ENCODE results near the gene CYB561D1. TPM values are rescaled to one million over a fixed set of nuclear protein-coding genes. Genes with fewer than 3 reads are reported as not detected.
"Not testable (repeated sequence)": the region's sequence is repeated elsewhere in the genome, so short reads cannot be mapped to it uniquely, and the experiment has no call there.

Gene CYB561D1
- 10 to 100 TPM; 10.5 to 11.3 TPM for total RNA-seq
- long read RNA-seq, donor 1, partial matches to known transcripts, result 0 of 5 reads
- long read RNA-seq, donor 1, other reads (novel, unspliced or antisense), result 3 of 5 reads
- long read RNA-seq, donor 2, partial matches to known transcripts, result 0 of 3 reads
- long read RNA-seq, donor 2, other reads (novel, unspliced or antisense), result 3 of 3 reads

- peak; percentile 96 for DNase-seq (ENCODE audit: low spot score)
- intact Hi-C loops (cut with DNase I), result no loop called here
Observed at GRCh38 chr1:109493805-109494539, at the start of gene CYB561D1. CYB561D1 (plus strand) TSS chr1:109494094; CDS start chr1:109494140, 46 bp downstream.

GRCh38 chr1:109444346-109444745 is 49.5 kb upstream of the CYB561D1 start:
- intact Hi-C loops (cut with DNase I), result no loop called here
- DNase-seq (ENCODE audit: low spot score), result no peak

- DNase-seq (ENCODE audit: low spot score); intact Hi-C loops (cut with DNase I): not testable (repeated sequence)
Observed at GRCh38 chr1:109445949-109446695, 47.8 kb upstream of the CYB561D1 start.

GRCh38 chr1:109447524-109447923 is 46.4 kb upstream of the CYB561D1 start:
- no peak for DNase-seq (ENCODE audit: low spot score)
- intact Hi-C loops (cut with DNase I), result no loop called here

GRCh38 chr1:109454497-109455133 is 39.3 kb upstream of the CYB561D1 start:
- intact Hi-C loops (cut with DNase I), result no loop called here
- no peak for DNase-seq (ENCODE audit: low spot score)

- DNase-seq (ENCODE audit: low spot score), result no peak
- intact Hi-C loops (cut with DNase I), result no loop called here
Observed at GRCh38 chr1:109457819-109458218, 36.1 kb upstream of the CYB561D1 start.

- intact Hi-C loops (cut with DNase I), result no loop called here
- DNase-seq (ENCODE audit: low spot score), result no peak
Observed at GRCh38 chr1:109466125-109466451, 27.8 kb upstream of the CYB561D1 start.

- intact Hi-C loops (cut with DNase I), result no loop called here
- no peak for DNase-seq (ENCODE audit: low spot score)
Observed at GRCh38 chr1:109466452-109467300, 27.2 kb upstream of the CYB561D1 start, which contains the start of gene SYPL2. SYPL2 (plus strand) TSS chr1:109466546; CDS start chr1:109466844, 298 bp downstream.

GRCh38 chr1:109467301-109467777 is 26.6 kb upstream of the CYB561D1 start:
- DNase-seq (ENCODE audit: low spot score), result no peak
- intact Hi-C loops (cut with DNase I), result no loop called here

- intact Hi-C loops (cut with DNase I), result no loop called here
- no peak for DNase-seq (ENCODE audit: low spot score)
Observed at GRCh38 chr1:109468061-109468460, 25.8 kb upstream of the CYB561D1 start.

GRCh38 chr1:109468903-109469302 is 25.0 kb upstream of the CYB561D1 start:
- no peak for DNase-seq (ENCODE audit: low spot score)
- intact Hi-C loops (cut with DNase I), result no loop called here

GRCh38 chr1:109470245-109470644 is 23.6 kb upstream of the CYB561D1 start:
- intact Hi-C loops (cut with DNase I), result no loop called here

GRCh38 chr1:109472779-109473178 is 21.1 kb upstream of the CYB561D1 start:
- intact Hi-C loops (cut with DNase I), result no loop called here
- no peak for DNase-seq (ENCODE audit: low spot score)

More at GRCh38 chr1:109470245-109470644, 23.6 kb upstream of the CYB561D1 start:
- no peak for DNase-seq (ENCODE audit: low spot score)

- intact Hi-C loops (cut with DNase I), result not testable (repeated sequence)
Observed at GRCh38 chr1:109473284-109474057, 20.4 kb upstream of the CYB561D1 start.

GRCh38 chr1:109474697-109475096 is 19.2 kb upstream of the CYB561D1 start:
- intact Hi-C loops (cut with DNase I), result no loop called here

More at GRCh38 chr1:109473284-109474057, 20.4 kb upstream of the CYB561D1 start:
- not testable (repeated sequence) for DNase-seq (ENCODE audit: low spot score)

GRCh38 chr1:109475261-109475660 is 18.6 kb upstream of the CYB561D1 start:
- DNase-seq (ENCODE audit: low spot score), result no peak
- intact Hi-C loops (cut with DNase I), result no loop called here

More at GRCh38 chr1:109474697-109475096, 19.2 kb upstream of the CYB561D1 start:
- DNase-seq (ENCODE audit: low spot score), result no peak

- intact Hi-C loops (cut with DNase I), result no loop called here
Observed at GRCh38 chr1:109476825-109477224, 17.1 kb upstream of the CYB561D1 start.

GRCh38 chr1:109477821-109478220 is 16.1 kb upstream of the CYB561D1 start:
- intact Hi-C loops (cut with DNase I), result no loop called here
- DNase-seq (ENCODE audit: low spot score), result no peak

More at GRCh38 chr1:109476825-109477224, 17.1 kb upstream of the CYB561D1 start:
- DNase-seq (ENCODE audit: low spot score), result no peak
